A549 (cell line): Measurements from ENCODE around the gene ABI3.

Source experiments
- FOSL2 ChIP-seq, 2 experiments: fragments of 450-650 bp in 1 of 2; fragments of >200 bp in 1 of 2; sonication (Bioruptor Twin) in 1 of 2; formaldehyde crosslinking; IDR thresholded peaks; 2 replicates each; pipeline versions ENCODE4 v1.5.0 to v1.6.1; 2016 to 2020; ENCODE audit warnings: mild to moderate bottlenecking in 1 of 2, moderate library complexity in 1 of 2
- MAFK ChIP-seq: fragments of 450-650 bp; IDR thresholded peaks from 2 replicates; pipeline ENCODE4 v1.6.1; 2014; ENCODE audit not compliant: partially characterized antibody
- NPAS2 ChIP-seq: fragments of 250-450 bp; sonication (Bioruptor Pico); IDR thresholded peaks from 2 replicates; pipeline ENCODE4 v1.8.0; 2022; ENCODE audit warnings: mild to moderate bottlenecking, moderate library complexity, borderline replicate concordance
- NR3C1 ChIP-seq: fragments of >200 bp; sonication (Bioruptor Twin); formaldehyde crosslinking; IDR thresholded peaks from 3 replicates; pipeline ENCODE4 v1.6.1; 2017
- POLR2A ChIP-seq: IDR thresholded peaks from 2 replicates; pipeline ENCODE4 v1.6.1; 2012; ENCODE audit warnings: mild to moderate bottlenecking, low read length
- SMC3 ChIP-seq: fragments of >200 bp; sonication (Bioruptor Twin); formaldehyde crosslinking; IDR thresholded peaks from 3 replicates; pipeline ENCODE4 v1.6.1; 2018; ENCODE audit warnings: inconsistent platforms
- TF ChIP-seq, protein P1 (sequence below): fragments of >200 bp; sonication (Bioruptor Twin); formaldehyde crosslinking; IDR thresholded peaks from 3 replicates; pipeline ENCODE4 v1.5.1; 2016
- TF ChIP-seq, protein P2 (sequence below): IDR thresholded peaks from 2 replicates; pipeline ENCODE4 v1.6.1; 2012

DNA sequence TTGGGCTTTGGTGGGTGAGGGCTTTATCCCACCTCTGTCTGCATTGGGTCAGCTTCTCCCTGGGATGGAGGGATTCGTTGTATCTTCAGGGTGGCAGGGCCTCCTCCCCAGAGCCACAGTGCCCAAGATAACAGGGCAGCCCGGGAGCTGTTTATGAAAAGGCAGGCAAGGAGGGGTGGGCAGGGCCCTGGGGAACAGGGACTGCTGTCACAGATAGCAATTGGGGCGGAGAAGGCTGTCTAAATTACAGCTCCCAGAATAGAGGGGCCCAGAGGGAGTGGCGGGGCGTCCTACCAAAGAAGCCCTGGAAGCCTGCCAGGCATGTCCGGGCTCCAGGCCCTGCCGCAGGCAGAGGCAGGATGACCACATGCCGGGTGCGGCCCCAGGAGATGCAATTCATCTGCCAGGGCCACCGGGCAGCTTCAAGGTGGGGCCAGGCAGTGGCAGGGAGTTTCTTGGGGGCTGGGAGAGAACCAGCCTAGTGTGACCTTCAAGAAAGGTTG is 38.8 kb downstream of the ABI3 start:
- TF ChIP-seq FOSL2 (IDR thresholded peaks at IDR 0.05) (no peak), FOSL2 (CRISPR knock-in tag; IDR thresholded peaks at IDR 0.05) (no peak), POLR2A (no peak), NPAS2 (no peak), NR3C1 (no peak), MAFK (no peak), SMC3 (no peak)
- TF ChIP-seq, protein P1, sequence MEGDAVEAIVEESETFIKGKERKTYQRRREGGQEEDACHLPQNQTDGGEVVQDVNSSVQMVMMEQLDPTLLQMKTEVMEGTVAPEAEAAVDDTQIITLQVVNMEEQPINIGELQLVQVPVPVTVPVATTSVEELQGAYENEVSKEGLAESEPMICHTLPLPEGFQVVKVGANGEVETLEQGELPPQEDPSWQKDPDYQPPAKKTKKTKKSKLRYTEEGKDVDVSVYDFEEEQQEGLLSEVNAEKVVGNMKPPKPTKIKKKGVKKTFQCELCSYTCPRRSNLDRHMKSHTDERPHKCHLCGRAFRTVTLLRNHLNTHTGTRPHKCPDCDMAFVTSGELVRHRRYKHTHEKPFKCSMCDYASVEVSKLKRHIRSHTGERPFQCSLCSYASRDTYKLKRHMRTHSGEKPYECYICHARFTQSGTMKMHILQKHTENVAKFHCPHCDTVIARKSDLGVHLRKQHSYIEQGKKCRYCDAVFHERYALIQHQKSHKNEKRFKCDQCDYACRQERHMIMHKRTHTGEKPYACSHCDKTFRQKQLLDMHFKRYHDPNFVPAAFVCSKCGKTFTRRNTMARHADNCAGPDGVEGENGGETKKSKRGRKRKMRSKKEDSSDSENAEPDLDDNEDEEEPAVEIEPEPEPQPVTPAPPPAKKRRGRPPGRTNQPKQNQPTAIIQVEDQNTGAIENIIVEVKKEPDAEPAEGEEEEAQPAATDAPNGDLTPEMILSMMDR: no peak
- TF ChIP-seq, protein P2, sequence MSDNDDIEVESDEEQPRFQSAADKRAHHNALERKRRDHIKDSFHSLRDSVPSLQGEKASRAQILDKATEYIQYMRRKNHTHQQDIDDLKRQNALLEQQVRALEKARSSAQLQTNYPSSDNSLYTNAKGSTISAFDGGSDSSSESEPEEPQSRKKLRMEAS: no peak
